BJ (cell line): ENCODE measurements around the gene MAPKAP1. TPM values are rescaled to one million over a fixed set of nuclear protein-coding genes. Genes with fewer than 3 reads are reported as not detected.

Source experiments
- CTCF ChIA-PET: fragments of 350-600 bp; formaldehyde crosslinking; extraction: SDS; loops from one replicate; lab custom pipeline; 2021; ENCODE audit warnings: antibody characterized with exemption, inconsistent platforms; lab: Yijun Ruan, JAX
- POLR2A ChIA-PET: fragments of 300-600 bp; sonication (Branson Sonifier 250); formaldehyde crosslinking; extraction: SDS; loops from one replicate; lab custom pipeline; 2021; ENCODE audit warnings: antibody characterized with exemption; lab: Charles Lee
- DNase-seq: peaks from one replicate; pipeline ENCODE4 v3.0.0-alpha.2; 2011; ENCODE audit warnings: low read depth
- H3K27me3 ChIP-seq: 2 replicates; pipeline ENCODE4 v1.6.0; 2011; ENCODE audit warnings: low read length; ENCODE audit not compliant: control insufficient read depth, insufficient read depth
- H3K36me3 ChIP-seq: 2 replicates; pipeline ENCODE4 v1.5.1; 2011; ENCODE audit warnings: low read length; ENCODE audit not compliant: control insufficient read depth, insufficient read depth
- H3K4me3 ChIP-seq: 2 replicates; pipeline ENCODE4 v1.5.1; 2011; ENCODE audit warnings: low read depth, mild to moderate bottlenecking, control low read depth, low read length
- polyA plus RNA-seq: library from polyadenylated mRNA; depleted of rRNA; stranded (reverse); fragments of >200 nt; gene quantifications from 2 replicates; pipeline ENCODE4 v1.2.3, GENCODE V29; 2011
- TF ChIP-seq, protein P1 (sequence below): IDR thresholded peaks from 2 replicates; pipeline ENCODE4 v1.5.1; 2011; ENCODE audit warnings: low read depth, mild to moderate bottlenecking, control low read depth, inconsistent platforms, low read length, moderate library complexity; ENCODE audit not compliant: insufficient read depth

MAPKAP1 gene
- polyA plus RNA-seq, 1 experiment: 113 TPM

DNA sequence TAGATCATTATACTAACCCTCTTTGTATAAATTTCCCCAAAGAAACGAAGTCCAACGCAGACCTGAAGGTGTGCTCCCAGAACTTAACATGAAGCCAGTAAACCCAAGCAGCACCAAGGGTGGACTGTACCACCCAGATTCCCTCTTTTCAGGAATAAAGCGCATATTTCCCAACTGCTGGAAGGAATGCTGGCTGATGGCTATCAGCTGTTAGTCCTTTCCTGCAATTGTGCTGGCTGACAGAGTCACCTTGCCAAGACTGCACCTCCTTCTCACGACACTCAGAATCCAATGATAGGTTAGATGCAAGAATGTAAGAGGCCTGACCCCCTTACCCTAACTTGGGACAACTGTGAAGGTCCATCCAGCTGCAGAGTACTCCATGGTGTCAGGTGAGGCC is 93.9 kb downstream of the MAPKAP1 start:
- CTCF ChIA-PET: no interaction called here
- no peaks in the 10 kb centered on the region for H3K36me3 ChIP-seq
- POLR2A ChIA-PET: no interaction called here
- H3K27me3 ChIP-seq: no peaks in the 10 kb centered on the region
- TF ChIP-seq, protein P1, sequence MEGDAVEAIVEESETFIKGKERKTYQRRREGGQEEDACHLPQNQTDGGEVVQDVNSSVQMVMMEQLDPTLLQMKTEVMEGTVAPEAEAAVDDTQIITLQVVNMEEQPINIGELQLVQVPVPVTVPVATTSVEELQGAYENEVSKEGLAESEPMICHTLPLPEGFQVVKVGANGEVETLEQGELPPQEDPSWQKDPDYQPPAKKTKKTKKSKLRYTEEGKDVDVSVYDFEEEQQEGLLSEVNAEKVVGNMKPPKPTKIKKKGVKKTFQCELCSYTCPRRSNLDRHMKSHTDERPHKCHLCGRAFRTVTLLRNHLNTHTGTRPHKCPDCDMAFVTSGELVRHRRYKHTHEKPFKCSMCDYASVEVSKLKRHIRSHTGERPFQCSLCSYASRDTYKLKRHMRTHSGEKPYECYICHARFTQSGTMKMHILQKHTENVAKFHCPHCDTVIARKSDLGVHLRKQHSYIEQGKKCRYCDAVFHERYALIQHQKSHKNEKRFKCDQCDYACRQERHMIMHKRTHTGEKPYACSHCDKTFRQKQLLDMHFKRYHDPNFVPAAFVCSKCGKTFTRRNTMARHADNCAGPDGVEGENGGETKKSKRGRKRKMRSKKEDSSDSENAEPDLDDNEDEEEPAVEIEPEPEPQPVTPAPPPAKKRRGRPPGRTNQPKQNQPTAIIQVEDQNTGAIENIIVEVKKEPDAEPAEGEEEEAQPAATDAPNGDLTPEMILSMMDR: no peak
- H3K4me3 ChIP-seq: no peak overlapping the region
- DNase-seq: no peak

DNA sequence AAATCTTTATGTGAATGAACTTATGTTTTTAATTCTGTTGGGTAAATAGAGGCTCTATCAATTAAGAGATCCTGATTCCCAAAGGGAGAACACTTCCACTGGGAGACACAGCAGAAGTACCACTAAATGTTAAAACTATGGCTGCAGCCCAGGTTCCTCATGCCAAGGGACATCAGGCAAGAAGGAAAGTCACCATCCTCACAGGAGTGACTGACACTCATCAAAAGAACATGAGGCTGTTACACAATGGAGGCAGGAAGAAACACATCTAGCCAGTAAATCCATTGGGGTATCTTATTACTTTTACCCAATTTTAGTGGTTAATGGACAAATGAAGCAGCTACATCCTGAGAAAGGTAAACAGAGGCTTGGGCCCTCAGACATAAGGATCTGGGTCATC is 94.4 kb downstream of the MAPKAP1 start:
- ChIA-PET POLR2A (no interaction called here), CTCF (no interaction called here)
- Histone ChIP-seq H3K4me3 (no peak overlapping the region), H3K36me3 (no peaks in the 10 kb centered on the region), H3K27me3 (no peaks in the 10 kb centered on the region)
- TF ChIP-seq, protein P1: no peak
- DNase-seq: no peak

DNA sequence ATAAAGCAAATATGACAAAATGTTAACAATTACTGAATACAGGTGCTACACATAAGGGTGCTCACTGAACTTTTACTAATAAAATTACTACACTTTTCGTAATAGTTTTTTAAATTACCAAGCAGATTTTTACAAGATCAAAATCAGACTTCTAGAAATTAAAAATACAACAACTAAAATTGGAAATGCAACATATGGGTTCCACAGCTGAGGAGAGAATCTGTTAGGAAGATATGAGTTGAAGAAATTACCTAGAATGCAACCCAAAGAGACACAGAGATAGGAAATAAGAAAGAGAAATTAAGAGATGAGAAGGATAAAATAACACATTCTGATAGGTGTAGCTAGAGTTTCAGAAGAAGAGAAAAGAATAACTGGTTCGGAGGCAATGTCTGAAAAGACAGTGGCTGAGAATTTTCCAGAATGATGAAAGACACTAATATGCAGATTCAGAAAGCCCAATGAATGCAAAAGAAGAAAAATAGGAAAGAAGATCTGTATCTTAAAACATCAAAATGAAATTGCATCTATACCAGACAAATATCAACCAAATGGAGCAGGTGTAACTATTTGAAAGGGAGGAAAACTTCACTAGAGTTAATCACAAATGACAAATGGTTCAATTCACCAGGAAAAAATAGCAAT is 95.8 kb downstream of the MAPKAP1 start:
- TF ChIP-seq, protein P1: no peak
- H3K27me3 ChIP-seq: no peaks in the 10 kb centered on the region
- CTCF ChIA-PET: no interaction called here
- POLR2A ChIA-PET: no interaction called here
- no peaks in the 10 kb centered on the region for H3K36me3 ChIP-seq
- no peak for DNase-seq
- no peak overlapping the region for H3K4me3 ChIP-seq

DNA sequence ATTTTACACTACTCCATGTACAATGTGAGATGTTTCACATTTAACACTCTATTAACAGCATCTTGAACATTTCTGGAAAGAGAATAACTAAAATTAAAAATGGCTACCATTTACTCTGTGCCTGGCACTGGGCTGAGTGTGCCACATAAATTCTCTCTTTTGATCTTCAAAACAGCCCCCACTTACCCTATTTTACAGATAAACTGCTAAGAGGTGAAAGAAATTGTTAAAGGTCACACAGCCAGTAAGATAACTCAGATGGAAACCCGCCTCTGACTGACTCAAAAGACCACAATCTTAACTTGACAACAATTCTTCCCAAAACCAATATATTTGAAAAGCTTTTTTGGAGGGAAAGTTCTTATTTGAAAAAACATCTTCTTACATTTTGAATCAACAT is 97.3 kb downstream of the MAPKAP1 start:
- CTCF ChIA-PET: no interaction called here
- POLR2A ChIA-PET: no interaction called here
- Histone ChIP-seq H3K27me3 (no peaks in the 10 kb centered on the region), H3K4me3 (no peak overlapping the region), H3K36me3 (no peaks in the 10 kb centered on the region)
- TF ChIP-seq, protein P1: no peak
- no peak for DNase-seq

DNA sequence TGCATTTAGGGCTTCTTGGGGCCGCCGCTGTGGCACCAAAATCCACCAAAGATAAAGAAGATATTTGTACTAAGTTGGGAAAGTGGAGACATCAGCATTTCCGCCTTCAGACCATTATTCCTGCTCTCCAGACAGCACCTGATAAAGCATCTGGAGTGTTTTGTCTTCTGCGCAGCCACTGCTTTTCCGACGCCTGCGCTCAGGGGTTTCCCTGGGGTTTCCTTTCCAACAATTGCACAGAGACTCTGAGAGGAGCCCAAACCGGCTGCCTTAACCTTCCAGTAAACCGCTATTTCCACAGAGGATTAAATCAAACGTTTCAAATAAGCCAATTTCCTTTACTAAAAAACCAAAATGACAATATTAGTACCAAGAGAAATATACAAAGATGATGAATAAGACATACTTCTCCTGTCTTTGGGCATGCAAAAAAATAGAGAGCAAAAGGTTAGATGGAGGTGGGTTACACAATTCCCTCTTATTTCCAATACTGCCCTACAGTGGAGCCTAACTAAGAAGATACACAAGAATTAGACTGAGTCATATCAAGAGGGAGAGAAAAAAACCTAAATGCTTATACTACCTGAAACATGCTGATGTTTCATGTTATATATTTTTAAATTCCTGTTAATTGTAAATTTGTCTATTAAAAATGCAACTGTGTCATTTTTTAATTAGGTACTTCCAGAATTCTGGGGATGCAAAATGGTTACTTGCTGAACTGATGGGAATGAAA is 98.4 kb downstream of the MAPKAP1 start:
- ChIA-PET CTCF (no interaction called here), POLR2A (no interaction called here)
- TF ChIP-seq, protein P1: no peak
- Histone ChIP-seq H3K36me3 (no peaks in the 10 kb centered on the region), H3K4me3 (no peak overlapping the region), H3K27me3 (no peaks in the 10 kb centered on the region)
- DNase-seq: no peak
